RWPE2 (cell line): ENCODE results near the gene OPN1MW2.
"Not testable (repeated sequence)": the region's sequence is repeated elsewhere in the genome, so short reads cannot be mapped to it uniquely, and the experiment has no call there.

Source experiments
- ATAC-seq: fragments of 200-7000 bp; cut with Tn5 transposase; 3 replicates; pipeline ENCODE4 v1.9.1; 2021; ENCODE audit warnings: low read depth
- DNase-seq: peaks from one replicate; pipeline ENCODE4 v3.0.0-alpha.2; 2020; ENCODE audit warnings: low spot score
- H3K27ac ChIP-seq: fragments of 450-650 bp; 2 replicates; pipeline ENCODE4 v1.5.1; 2017; ENCODE audit warnings: mild to moderate bottlenecking; ENCODE audit not compliant: poor library complexity, severe bottlenecking
- H3K27me3 ChIP-seq: fragments of 250-450 bp; sonication (Bioruptor Pico); 2 replicates; pipeline ENCODE4 v1.5.1; 2021; ENCODE audit warnings: mild to moderate bottlenecking, moderate library complexity; ENCODE audit not compliant: insufficient read depth, poor library complexity, severe bottlenecking
- H3K36me3 ChIP-seq: fragments of 250-450 bp; sonication (Bioruptor Pico); 2 replicates; pipeline ENCODE4 v1.5.1; 2020; ENCODE audit warnings: low read depth, mild to moderate bottlenecking, moderate library complexity
- H3K4me1 ChIP-seq: fragments of 250-450 bp; sonication (Bioruptor Pico); 2 replicates; pipeline ENCODE4 v1.5.1; 2021; ENCODE audit warnings: mild to moderate bottlenecking, moderate library complexity; ENCODE audit not compliant: insufficient read depth, poor library complexity, severe bottlenecking
- H3K4me3 ChIP-seq: fragments of 250-450 bp; sonication (Bioruptor Pico); 2 replicates; pipeline ENCODE4 v1.5.1; 2021; ENCODE audit warnings: mild to moderate bottlenecking, moderate library complexity; ENCODE audit not compliant: severe bottlenecking
- H3K9me3 ChIP-seq: fragments of 250-450 bp; sonication (Bioruptor Pico); 2 replicates; pipeline ENCODE4 v1.5.1; 2021; ENCODE audit warnings: mild to moderate bottlenecking, moderate library complexity; ENCODE audit not compliant: severe bottlenecking

OPN1MW2 gene

GRCh38 chrX:154219456-154219855, at the start of gene OPN1MW2:
Gene OPN1MW2, plus strand, starts transcription at chrX:154219756. Its CDS starts 60 bp downstream, at chrX:154219816.
- H3K36me3 ChIP-seq, H3K9me3 ChIP-seq, ATAC-seq, H3K27ac ChIP-seq, H3K4me1 ChIP-seq, H3K27me3 ChIP-seq, H3K4me3 ChIP-seq, DNase-seq: not testable (repeated sequence)

- peak; percentile 98 for ATAC-seq
- H3K36me3 ChIP-seq, H3K4me3 ChIP-seq, H3K4me1 ChIP-seq, H3K9me3 ChIP-seq, H3K27ac ChIP-seq, DNase-seq, H3K27me3 ChIP-seq: not testable (repeated sequence)
These were observed 47.0 kb upstream of the OPN1MW2 start for GRCh38 chrX:154172535-154172943.

- not testable (repeated sequence) for H3K36me3 ChIP-seq, DNase-seq, H3K27ac ChIP-seq, ATAC-seq, H3K4me1 ChIP-seq, H3K4me3 ChIP-seq, H3K27me3 ChIP-seq, H3K9me3 ChIP-seq
These were observed 45.2 kb upstream of the OPN1MW2 start for GRCh38 chrX:154174356-154174755.

GRCh38 chrX:154182296-154182695, 37.3 kb upstream of the OPN1MW2 start, which contains the start of gene OPN1MW:
Gene OPN1MW, plus strand, starts transcription at chrX:154182596. Its CDS starts 82 bp downstream, at chrX:154182678.
- not testable (repeated sequence) for ATAC-seq, DNase-seq, H3K4me1 ChIP-seq, H3K27ac ChIP-seq, H3K36me3 ChIP-seq, H3K9me3 ChIP-seq, H3K4me3 ChIP-seq, H3K27me3 ChIP-seq

- H3K4me3 ChIP-seq, ATAC-seq, H3K27me3 ChIP-seq, H3K27ac ChIP-seq, H3K36me3 ChIP-seq, H3K9me3 ChIP-seq, H3K4me1 ChIP-seq, DNase-seq: not testable (repeated sequence)
These were observed 35.8 kb upstream of the OPN1MW2 start for GRCh38 chrX:154183794-154184193.

GRCh38 chrX:154192846-154193245, 26.7 kb upstream of the OPN1MW2 start:
- H3K27ac ChIP-seq, H3K36me3 ChIP-seq, H3K9me3 ChIP-seq, ATAC-seq, DNase-seq, H3K4me1 ChIP-seq, H3K27me3 ChIP-seq, H3K4me3 ChIP-seq: not testable (repeated sequence)

- H3K27ac ChIP-seq, ATAC-seq: not testable (repeated sequence)
These were observed 25.2 kb upstream of the OPN1MW2 start for GRCh38 chrX:154194316-154194715.

GRCh38 chrX:154196466-154196865, 23.1 kb upstream of the OPN1MW2 start:
- not testable (repeated sequence) for H3K27me3 ChIP-seq, DNase-seq, H3K27ac ChIP-seq, H3K9me3 ChIP-seq, H3K36me3 ChIP-seq, H3K4me1 ChIP-seq, ATAC-seq, H3K4me3 ChIP-seq

More at GRCh38 chrX:154194316-154194715, 25.2 kb upstream of the OPN1MW2 start:
- not testable (repeated sequence) for H3K36me3 ChIP-seq, H3K9me3 ChIP-seq, H3K4me3 ChIP-seq, DNase-seq, H3K4me1 ChIP-seq, H3K27me3 ChIP-seq

- DNase-seq, H3K36me3 ChIP-seq: not testable (repeated sequence)
- ATAC-seq, result peak; percentile 100
These were observed 9.7 kb upstream of the OPN1MW2 start for GRCh38 chrX:154209670-154210418.

GRCh38 chrX:154211057-154211456, 8.5 kb upstream of the OPN1MW2 start:
- not testable (repeated sequence) for H3K27ac ChIP-seq

More at GRCh38 chrX:154209670-154210418, 9.7 kb upstream of the OPN1MW2 start:
- not testable (repeated sequence) for H3K4me1 ChIP-seq, H3K9me3 ChIP-seq, H3K27me3 ChIP-seq, H3K4me3 ChIP-seq, H3K27ac ChIP-seq

GRCh38 chrX:154211499-154211898, 8.1 kb upstream of the OPN1MW2 start:
- not testable (repeated sequence) for H3K4me1 ChIP-seq, H3K9me3 ChIP-seq, H3K27me3 ChIP-seq, ATAC-seq, H3K4me3 ChIP-seq, H3K36me3 ChIP-seq, DNase-seq, H3K27ac ChIP-seq

More at GRCh38 chrX:154211057-154211456, 8.5 kb upstream of the OPN1MW2 start:
- H3K4me1 ChIP-seq, H3K27me3 ChIP-seq, H3K9me3 ChIP-seq, DNase-seq, H3K4me3 ChIP-seq, ATAC-seq, H3K36me3 ChIP-seq: not testable (repeated sequence)
